K562 (cell line): ENCODE measurements around the gene YEATS2.

Source experiments
- CHD4 ChIP-seq: fragments of 200-600 bp; sonication (generic); IDR thresholded peaks from 3 replicates; pipeline ENCODE4 v1.6.1; 2012; ENCODE audit warnings: low read depth, mild to moderate bottlenecking, mixed read lengths, low read length, inconsistent platforms; ENCODE audit not compliant: insufficient read depth, insufficient replicate concordance, poor library complexity, severe bottlenecking
- EZH2 ChIP-seq: IDR thresholded peaks from 2 replicates; pipeline ENCODE4 v1.6.1; 2012; ENCODE audit warnings: low read depth, mild to moderate bottlenecking, inconsistent platforms, low read length, borderline replicate concordance
- JUND ChIP-seq, 2 experiments: IDR thresholded peaks; 2 replicates in 1 of 2; 3 replicates in 1 of 2; pipeline ENCODE4 v1.6.1; 2011; ENCODE audit warnings: borderline replicate concordance in 2 of 2, low read depth in 2 of 2, low read length in 2 of 2, improper control_type of control experiment in 1 of 2, missing biosample characterization in 1 of 2, missing genetic modification characterization in 1 of 2, missing genetic modification reagents in 1 of 2
- TF ChIP-seq, protein P1 (sequence below), 3 experiments: IDR thresholded peaks in 2 of 3; conservative IDR thresholded peaks in 1 of 3; 2 replicates each; pipeline ENCODE4 v1.5.1; 2011 to 2012; ENCODE audit warnings: low read length in 3 of 3, mild to moderate bottlenecking in 3 of 3, control low read depth in 2 of 3, improper control_type of control experiment in 1 of 3, inconsistent platforms in 1 of 3, low read depth in 1 of 3, mixed read lengths in 1 of 3, moderate library complexity in 1 of 3; ENCODE audit not compliant: insufficient read depth in 2 of 3
- TF ChIP-seq, protein P2 (sequence below): sonication (generic); formaldehyde crosslinking; IDR thresholded peaks from 2 replicates; pipeline ENCODE4 v1.8.0; 2022; ENCODE audit warnings: mild to moderate bottlenecking, missing genetic modification reagents
- TF ChIP-seq, protein P3 (sequence below): fragments of 250-450 bp; sonication (Bioruptor Pico); IDR thresholded peaks from 2 replicates; pipeline ENCODE4 v1.8.0; 2021; ENCODE audit warnings: moderate library complexity, mild to moderate bottlenecking, inconsistent platforms

DNA sequence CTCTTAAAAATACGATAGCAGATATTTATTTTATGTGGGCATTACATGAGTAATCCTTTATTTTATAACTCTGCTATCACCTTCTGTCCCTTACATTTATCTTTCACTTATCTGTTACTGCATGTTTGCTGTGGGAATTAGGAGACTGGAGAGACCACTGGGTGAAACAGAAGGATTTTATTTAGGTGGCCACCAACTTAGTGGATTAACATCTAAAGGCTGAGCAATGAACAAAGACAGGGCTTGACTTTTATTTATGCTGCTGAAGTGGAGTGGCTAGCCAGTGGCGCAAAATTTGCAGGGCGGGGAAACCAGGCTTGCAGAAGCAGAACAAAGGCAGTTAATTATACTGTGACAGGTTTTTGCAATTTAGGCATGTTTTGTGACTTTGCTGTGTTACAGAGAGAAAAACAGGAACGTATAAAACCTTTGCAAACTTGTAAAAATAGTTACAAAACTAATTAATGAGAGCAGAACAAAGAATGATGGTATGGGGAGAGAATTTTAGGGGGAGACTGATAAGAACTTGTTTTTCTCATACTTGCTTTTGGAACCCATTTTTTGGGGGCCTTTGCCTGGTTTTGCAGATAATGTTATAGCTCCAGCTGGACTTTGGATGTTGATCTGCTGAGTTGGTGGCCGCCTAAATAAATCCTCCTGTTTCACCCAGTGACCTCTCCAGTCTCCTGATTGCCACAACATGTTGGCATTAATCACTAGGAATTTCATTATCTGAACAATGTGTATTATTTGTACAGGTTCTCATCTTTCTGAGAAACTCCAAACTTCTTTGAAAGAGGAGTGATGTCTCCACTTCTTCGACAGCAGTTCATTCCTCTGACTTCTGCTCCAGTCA is 44.2 kb upstream of the YEATS2 start:
- TF ChIP-seq JUND (IDR thresholded peaks at IDR 0.05; ENCODE audit: borderline replicate concordance, low read depth, low read length) = no peak
- no peak for TF ChIP-seq JUND (tag; IDR thresholded peaks at IDR 0.05; ENCODE audit: borderline replicate concordance, low read depth, low read length)
- TF ChIP-seq CHD4 = no peak
- no peak for TF ChIP-seq EZH2
- TF ChIP-seq, protein P1, sequence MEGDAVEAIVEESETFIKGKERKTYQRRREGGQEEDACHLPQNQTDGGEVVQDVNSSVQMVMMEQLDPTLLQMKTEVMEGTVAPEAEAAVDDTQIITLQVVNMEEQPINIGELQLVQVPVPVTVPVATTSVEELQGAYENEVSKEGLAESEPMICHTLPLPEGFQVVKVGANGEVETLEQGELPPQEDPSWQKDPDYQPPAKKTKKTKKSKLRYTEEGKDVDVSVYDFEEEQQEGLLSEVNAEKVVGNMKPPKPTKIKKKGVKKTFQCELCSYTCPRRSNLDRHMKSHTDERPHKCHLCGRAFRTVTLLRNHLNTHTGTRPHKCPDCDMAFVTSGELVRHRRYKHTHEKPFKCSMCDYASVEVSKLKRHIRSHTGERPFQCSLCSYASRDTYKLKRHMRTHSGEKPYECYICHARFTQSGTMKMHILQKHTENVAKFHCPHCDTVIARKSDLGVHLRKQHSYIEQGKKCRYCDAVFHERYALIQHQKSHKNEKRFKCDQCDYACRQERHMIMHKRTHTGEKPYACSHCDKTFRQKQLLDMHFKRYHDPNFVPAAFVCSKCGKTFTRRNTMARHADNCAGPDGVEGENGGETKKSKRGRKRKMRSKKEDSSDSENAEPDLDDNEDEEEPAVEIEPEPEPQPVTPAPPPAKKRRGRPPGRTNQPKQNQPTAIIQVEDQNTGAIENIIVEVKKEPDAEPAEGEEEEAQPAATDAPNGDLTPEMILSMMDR (IDR thresholded peaks at IDR 0.05 in 2 of 3, conservative IDR thresholded peaks at IDR 0.05 in 1 of 3; ENCODE audit: insufficient read depth in 2 of 3, low read depth in 1 of 3, low read length in 3 of 3) = no peak
- TF ChIP-seq, protein P2, sequence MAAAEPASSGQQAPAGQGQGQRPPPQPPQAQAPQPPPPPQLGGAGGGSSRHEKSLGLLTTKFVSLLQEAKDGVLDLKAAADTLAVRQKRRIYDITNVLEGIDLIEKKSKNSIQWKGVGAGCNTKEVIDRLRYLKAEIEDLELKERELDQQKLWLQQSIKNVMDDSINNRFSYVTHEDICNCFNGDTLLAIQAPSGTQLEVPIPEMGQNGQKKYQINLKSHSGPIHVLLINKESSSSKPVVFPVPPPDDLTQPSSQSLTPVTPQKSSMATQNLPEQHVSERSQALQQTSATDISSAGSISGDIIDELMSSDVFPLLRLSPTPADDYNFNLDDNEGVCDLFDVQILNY (CRISPR knock-in tag) = no peak
- TF ChIP-seq, protein P3, sequence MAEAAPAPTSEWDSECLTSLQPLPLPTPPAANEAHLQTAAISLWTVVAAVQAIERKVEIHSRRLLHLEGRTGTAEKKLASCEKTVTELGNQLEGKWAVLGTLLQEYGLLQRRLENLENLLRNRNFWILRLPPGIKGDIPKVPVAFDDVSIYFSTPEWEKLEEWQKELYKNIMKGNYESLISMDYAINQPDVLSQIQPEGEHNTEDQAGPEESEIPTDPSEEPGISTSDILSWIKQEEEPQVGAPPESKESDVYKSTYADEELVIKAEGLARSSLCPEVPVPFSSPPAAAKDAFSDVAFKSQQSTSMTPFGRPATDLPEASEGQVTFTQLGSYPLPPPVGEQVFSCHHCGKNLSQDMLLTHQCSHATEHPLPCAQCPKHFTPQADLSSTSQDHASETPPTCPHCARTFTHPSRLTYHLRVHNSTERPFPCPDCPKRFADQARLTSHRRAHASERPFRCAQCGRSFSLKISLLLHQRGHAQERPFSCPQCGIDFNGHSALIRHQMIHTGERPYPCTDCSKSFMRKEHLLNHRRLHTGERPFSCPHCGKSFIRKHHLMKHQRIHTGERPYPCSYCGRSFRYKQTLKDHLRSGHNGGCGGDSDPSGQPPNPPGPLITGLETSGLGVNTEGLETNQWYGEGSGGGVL = no peak
